Activated CD4-positive, alpha-beta memory T cell treated with anti-CD3 and anti-CD28 coated beads, Interleukin-2, amount 10 ng/mL, durations not matched to agents 7 days and 5 days (primary cell): ENCODE data around the gene TRPM4. TPM values are rescaled to one million over a fixed set of nuclear protein-coding genes. Genes with fewer than 3 reads are reported as not detected.
"Not testable (repeated sequence)": the region's sequence is repeated elsewhere in the genome, so short reads cannot be mapped to it uniquely, and the experiment has no call there.

Source experiments
- CTCF ChIA-PET: fragments of 350-600 bp; sonication (Branson Sonifier 250); formaldehyde crosslinking; loops from one replicate; lab custom pipeline; 2021; ENCODE audit warnings: antibody characterized with exemption, inconsistent platforms; lab: Charles Lee
- POLR2A ChIA-PET: fragments of 350-600 bp; sonication (Branson Sonifier 250); formaldehyde crosslinking; loops from one replicate; lab custom pipeline; 2021; ENCODE audit warnings: antibody characterized with exemption; lab: Charles Lee
- DNase-seq: peaks from one replicate; pipeline ENCODE4 v3.0.0-alpha.2; 2020
- H3K27ac Mint-ChIP-seq: one replicate; pipeline ENCODE4 v1.8.0; 2021; ENCODE audit warnings: mild to moderate bottlenecking, mixed read lengths
- H3K27me3 Mint-ChIP-seq: one replicate; pipeline ENCODE4 v1.8.0; 2021; ENCODE audit warnings: mixed read lengths
- H3K36me3 Mint-ChIP-seq: one replicate; pipeline ENCODE4 v1.8.0; 2021; ENCODE audit warnings: low read depth, mixed read lengths
- H3K4me1 Mint-ChIP-seq: one replicate; pipeline ENCODE4 v1.8.0; 2021; ENCODE audit warnings: mixed read lengths
- H3K4me3 Mint-ChIP-seq: one replicate; pipeline ENCODE4 v1.8.0; 2021; ENCODE audit warnings: mild to moderate bottlenecking, mixed read lengths
- H3K9me3 Mint-ChIP-seq: one replicate; pipeline ENCODE4 v1.8.0; 2021; ENCODE audit warnings: mixed read lengths
- total RNA-seq, 2 experiments: library from RNA; stranded (reverse); gene quantifications; one replicate each; pipeline ENCODE4 v1.2.3, GENCODE V29; 2021

The TRPM4 gene
- total RNA-seq, 2 experiments from 2014 or later, result 0.58 TPM; not detected in 1

DNA sequence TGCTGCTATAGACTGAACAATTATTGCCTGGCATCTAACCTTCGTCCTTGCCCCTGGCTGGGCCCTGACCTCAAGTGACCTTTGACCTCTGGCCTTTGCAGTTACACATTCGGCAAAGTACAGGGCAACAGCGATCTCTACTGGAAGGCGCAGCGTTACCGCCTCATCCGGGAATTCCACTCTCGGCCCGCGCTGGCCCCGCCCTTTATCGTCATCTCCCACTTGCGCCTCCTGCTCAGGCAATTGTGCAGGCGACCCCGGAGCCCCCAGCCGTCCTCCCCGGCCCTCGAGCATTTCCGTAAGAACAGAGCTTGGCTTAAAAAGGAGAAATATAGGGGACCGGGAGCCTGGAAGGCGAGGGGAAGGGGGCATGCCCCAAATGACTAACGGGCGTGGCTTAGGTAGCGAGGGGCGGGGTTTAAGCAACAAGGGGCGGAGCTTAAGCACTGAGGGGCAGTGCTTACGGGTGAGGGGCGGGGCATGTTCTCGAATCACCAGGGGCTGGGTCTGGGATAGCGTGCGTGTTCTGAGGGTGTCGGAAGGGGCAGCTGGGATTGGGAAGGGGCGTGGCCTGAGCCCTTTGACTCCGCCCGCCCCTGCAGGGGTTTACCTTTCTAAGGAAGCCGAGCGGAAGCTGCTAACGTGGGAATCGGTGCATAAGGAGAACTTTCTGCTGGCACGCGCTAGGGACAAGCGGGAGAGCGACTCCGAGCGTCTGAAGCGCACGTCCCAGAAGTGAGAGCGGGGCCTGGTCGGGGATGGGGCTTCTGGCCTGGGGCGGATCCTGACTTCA is 52.7 kb downstream of the TRPM4 start:
- no peaks in the 10 kb centered on the region for H3K9me3 Mint-ChIP-seq

DNA sequence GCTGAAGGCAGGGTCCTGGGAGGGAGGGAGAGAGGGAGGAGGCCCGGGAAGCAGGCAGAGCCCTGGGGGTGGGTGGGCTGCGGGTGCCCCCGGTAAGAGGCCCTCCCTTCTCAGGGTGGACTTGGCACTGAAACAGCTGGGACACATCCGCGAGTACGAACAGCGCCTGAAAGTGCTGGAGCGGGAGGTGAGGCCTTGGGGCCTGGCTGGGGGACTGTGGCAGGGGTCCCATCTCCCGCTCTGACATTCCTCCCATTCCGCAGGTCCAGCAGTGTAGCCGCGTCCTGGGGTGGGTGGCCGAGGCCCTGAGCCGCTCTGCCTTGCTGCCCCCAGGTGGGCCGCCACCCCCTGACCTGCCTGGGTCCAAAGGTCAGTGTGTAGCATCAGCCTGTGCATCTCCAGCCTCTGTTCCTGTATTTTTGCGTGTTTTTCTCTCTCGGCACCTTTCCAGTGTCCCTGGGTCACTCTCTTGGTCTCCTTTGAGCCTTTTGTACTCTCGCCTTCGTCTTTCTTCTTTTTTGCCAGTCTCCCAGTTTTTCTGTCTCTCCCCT is 53.4 kb downstream of the TRPM4 start:
- H3K4me3 Mint-ChIP-seq, result no peak overlapping the region
- peaks cover 3% of the 10 kb centered on the region for H3K27me3 Mint-ChIP-seq
- H3K9me3 Mint-ChIP-seq, result no peaks in the 10 kb centered on the region
- no peak overlapping the region for H3K27ac Mint-ChIP-seq
- peaks cover 10% of the 10 kb centered on the region for H3K4me1 Mint-ChIP-seq
- no peak for DNase-seq
- POLR2A ChIA-PET, result no interaction called here
- CTCF ChIA-PET, result interaction anchor here (0.9 to 1.3 kb wide), 3 partner anchors 12 to 218 kb away, joined by 3 to 5 read pairs (median 4); partner anchors contain the start of genes GYS1 and RUVBL2
- no peaks in the 10 kb centered on the region for H3K36me3 Mint-ChIP-seq

More for the DNA sequence above, 52.7 kb downstream of the TRPM4 start:
- Mint-ChIP-seq H3K27me3 (peaks cover 3% of the 10 kb centered on the region), H3K27ac (no peak overlapping the region), H3K4me3 (no peak overlapping the region), H3K36me3 (no peaks in the 10 kb centered on the region), H3K4me1 (peaks cover 10% of the 10 kb centered on the region)
- POLR2A ChIA-PET, result no interaction called here
- CTCF ChIA-PET, result interaction anchor here (0.6 to 1.3 kb wide), 6 partner anchors 12 to 217 kb away, joined by 3 to 5 read pairs (median 4); partner anchors contain the start of genes GYS1 and RUVBL2
- peak; percentile 32 for DNase-seq

- H3K27me3 Mint-ChIP-seq, result peaks cover under 1% of the 10 kb centered on the region
- no peak overlapping the region for H3K4me3 Mint-ChIP-seq
- no peaks in the 10 kb centered on the region for H3K36me3 Mint-ChIP-seq
- peaks cover 10% of the 10 kb centered on the region for H3K4me1 Mint-ChIP-seq
- ChIA-PET POLR2A (no interaction called here), CTCF (no interaction called here)
- H3K27ac Mint-ChIP-seq, result no peak overlapping the region
- no peaks in the 10 kb centered on the region for H3K9me3 Mint-ChIP-seq
- no peak for DNase-seq
Measured at GRCh38 chr19:49212016-49212701, 54.6 kb downstream of the TRPM4 start.

DNA sequence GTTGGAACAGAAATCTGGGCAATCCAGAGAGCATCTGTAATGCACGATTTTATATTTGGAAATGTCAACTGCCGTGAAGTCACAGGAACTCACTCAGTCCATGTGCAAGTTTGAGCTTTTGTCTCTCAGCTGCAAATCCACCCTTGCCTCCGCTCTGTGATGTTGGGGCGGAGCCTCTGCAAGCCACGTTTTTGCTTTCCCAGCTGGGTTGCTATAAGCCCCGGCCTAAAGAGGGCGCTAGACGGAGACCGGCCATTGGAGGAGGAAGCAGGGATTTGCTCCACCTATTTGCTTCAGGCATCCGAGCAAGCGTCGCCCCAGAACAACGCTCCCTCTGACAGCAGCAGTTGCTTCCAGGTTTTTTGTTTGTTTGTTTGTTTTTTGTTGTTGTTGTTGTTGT is 56.2 kb downstream of the TRPM4 start:
- peaks cover 2% of the 10 kb centered on the region for H3K27me3 Mint-ChIP-seq
- H3K27ac Mint-ChIP-seq, result no peak overlapping the region
- H3K36me3 Mint-ChIP-seq, result no peaks in the 10 kb centered on the region
- no peaks in the 10 kb centered on the region for H3K9me3 Mint-ChIP-seq
- DNase-seq, result no peak
- CTCF ChIA-PET, result interaction anchor here (1.6 to 2.9 kb wide), 2 partner anchors 12 to 15 kb away, joined by 5 to 8 read pairs; no protein-coding TSS in a partner anchor
- POLR2A ChIA-PET, result no interaction called here
- H3K4me3 Mint-ChIP-seq, result no peak overlapping the region
- H3K4me1 Mint-ChIP-seq, result peaks cover 4% of the 10 kb centered on the region

GRCh38 chr19:49214701-49215100 is 57.1 kb downstream of the TRPM4 start:
- no peak for DNase-seq
- ChIA-PET POLR2A (no interaction called here), CTCF (interaction anchor here (0.6 to 2.9 kb wide), 3 partner anchors 11 to 31 kb away, joined by 3 to 8 read pairs (median 4); no protein-coding TSS in a partner anchor)
- Mint-ChIP-seq H3K4me3 (no peak overlapping the region), H3K27me3 (peaks cover 2% of the 10 kb centered on the region), H3K36me3 (no peaks in the 10 kb centered on the region), H3K27ac (no peak overlapping the region), H3K4me1 (peaks cover 4% of the 10 kb centered on the region), H3K9me3 (no peaks in the 10 kb centered on the region)

DNA sequence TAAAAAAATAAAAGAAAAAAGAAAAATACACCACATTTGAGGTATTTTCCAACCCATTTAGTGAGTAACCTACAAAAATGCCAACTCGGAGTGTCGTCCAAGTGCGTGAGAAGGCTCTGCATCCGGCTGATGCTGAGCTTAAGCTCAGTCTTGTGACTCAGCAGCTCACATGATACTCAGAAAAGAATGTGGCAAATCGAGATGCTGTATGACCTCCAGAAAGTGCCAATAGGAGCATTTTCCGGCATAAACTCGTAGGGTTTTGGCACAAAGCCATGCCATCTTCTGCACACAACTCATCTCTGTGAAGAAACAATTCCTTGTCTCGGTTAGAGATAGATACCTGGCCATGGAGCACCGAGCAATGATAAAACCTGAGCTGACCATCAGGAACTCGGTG is 58.5 kb downstream of the TRPM4 start:
- Mint-ChIP-seq H3K36me3 (no peaks in the 10 kb centered on the region), H3K4me1 (peaks cover 4% of the 10 kb centered on the region), H3K27me3 (peaks cover 2% of the 10 kb centered on the region), H3K4me3 (no peak overlapping the region), H3K27ac (no peak overlapping the region), H3K9me3 (no peaks in the 10 kb centered on the region)
- POLR2A ChIA-PET, result no interaction called here
- CTCF ChIA-PET, result interaction anchor here (1.6 to 2.9 kb wide), 3 partner anchors 9 to 17 kb away, joined by 4 to 8 read pairs (median 4); no protein-coding TSS in a partner anchor
- DNase-seq, result no peak

DNA sequence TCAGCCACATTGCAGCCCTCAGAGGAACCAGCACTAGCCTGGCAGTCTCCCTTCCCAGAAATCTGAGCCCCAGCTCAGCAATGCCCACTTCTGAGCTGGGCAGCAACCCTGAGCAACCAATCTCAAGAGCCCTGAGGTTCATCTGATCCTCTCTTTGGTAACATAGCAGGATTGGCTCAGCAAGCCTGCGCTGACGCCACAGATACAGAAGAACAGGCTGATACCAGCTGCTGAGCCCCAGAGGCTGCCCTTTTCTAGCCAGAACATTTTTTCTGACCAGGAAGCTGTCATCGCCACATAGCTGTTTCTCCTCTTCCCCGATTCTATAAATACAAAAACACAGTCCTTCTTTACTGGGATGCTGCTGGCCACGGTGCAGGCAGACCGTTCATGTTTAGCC is 59.8 kb downstream of the TRPM4 start:
- Mint-ChIP-seq H3K27me3 (peaks cover 2% of the 10 kb centered on the region), H3K36me3 (no peaks in the 10 kb centered on the region), H3K9me3 (no peaks in the 10 kb centered on the region), H3K27ac (no peak overlapping the region), H3K4me1 (no peaks in the 10 kb centered on the region), H3K4me3 (no peak overlapping the region)
- DNase-seq, result no peak
- ChIA-PET CTCF (interaction anchor here (0.7 to 1.6 kb wide), 3 partner anchors 9 to 18 kb away, joined by 3 to 4 read pairs (median 4); no protein-coding TSS in a partner anchor), POLR2A (no interaction called here)

DNA sequence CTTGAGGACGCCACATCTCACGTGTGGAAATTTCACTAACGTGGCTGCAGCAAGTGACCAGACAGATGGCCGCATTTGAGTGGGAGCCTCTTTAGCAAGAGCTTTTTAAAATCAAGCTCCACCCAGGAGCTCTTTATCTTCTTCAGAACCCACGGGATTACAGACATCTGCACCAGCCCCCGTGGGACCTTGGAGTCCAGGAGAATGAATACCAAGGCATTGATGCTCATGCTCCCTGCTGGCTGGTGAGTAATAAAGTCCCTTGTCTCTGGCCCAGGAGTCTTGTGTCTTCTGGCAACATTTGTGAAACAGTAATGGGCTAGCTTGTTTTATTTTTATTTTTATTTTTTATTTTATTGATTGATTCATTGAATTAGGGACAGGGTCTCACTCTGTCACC is 64.4 kb downstream of the TRPM4 start:
- ChIA-PET CTCF (interaction anchor here (1.3 to 1.4 kb wide), 3 partner anchors 9 to 79 kb away, joined by 3 to 6 read pairs (median 6); no protein-coding TSS in a partner anchor), POLR2A (no interaction called here)
- H3K36me3 Mint-ChIP-seq, result no peaks in the 10 kb centered on the region
- no peak overlapping the region for H3K4me3 Mint-ChIP-seq
- peaks cover 6% of the 10 kb centered on the region for H3K27me3 Mint-ChIP-seq
- H3K27ac Mint-ChIP-seq, result no peak overlapping the region
- no peak for DNase-seq
- H3K4me1 Mint-ChIP-seq, result peaks cover 6% of the 10 kb centered on the region
- H3K9me3 Mint-ChIP-seq, result no peaks in the 10 kb centered on the region

DNA sequence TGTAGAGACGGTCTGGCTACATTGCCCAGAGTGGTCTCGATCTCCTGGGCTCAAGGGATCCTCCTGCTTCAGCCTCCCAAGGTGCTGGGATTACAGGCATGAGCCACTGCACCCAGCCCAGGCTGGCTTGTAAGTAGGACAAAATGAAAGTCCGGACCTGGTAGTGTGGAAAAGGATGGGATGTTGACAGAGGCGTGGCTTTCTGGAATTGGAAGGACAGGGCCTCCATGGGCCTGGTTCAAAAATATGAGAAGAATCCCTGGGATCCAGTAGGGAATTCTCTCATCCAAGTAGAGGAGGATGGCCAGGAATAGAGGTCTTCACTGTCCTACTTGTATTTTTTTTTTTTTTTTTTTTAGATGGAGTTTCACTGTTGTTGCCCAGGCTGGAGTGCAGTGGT is 64.9 kb downstream of the TRPM4 start:
- Mint-ChIP-seq H3K36me3 (no peaks in the 10 kb centered on the region), H3K4me3 (no peak overlapping the region), H3K27me3 (peaks cover 6% of the 10 kb centered on the region), H3K4me1 (peaks cover 6% of the 10 kb centered on the region), H3K27ac (no peak overlapping the region), H3K9me3 (no peaks in the 10 kb centered on the region)
- POLR2A ChIA-PET, result no interaction called here
- CTCF ChIA-PET, result interaction anchor here (1.4 kb wide), 1 partner anchor 78 kb away, joined by 6 read pairs; no protein-coding TSS in a partner anchor
- no peak for DNase-seq

GRCh38 chr19:49223472-49223871 is 65.9 kb downstream of the TRPM4 start:
- POLR2A ChIA-PET, result no interaction called here

GRCh38 chr19:49224441-49224840 is 66.8 kb downstream of the TRPM4 start:
- H3K4me1 Mint-ChIP-seq, DNase-seq, H3K4me3 Mint-ChIP-seq, H3K27me3 Mint-ChIP-seq, POLR2A ChIA-PET, H3K36me3 Mint-ChIP-seq, H3K9me3 Mint-ChIP-seq, H3K27ac Mint-ChIP-seq: not testable (repeated sequence)
- CTCF ChIA-PET, result interaction anchor here (0.5 to 1.8 kb wide), 2 partner anchors 75 to 127 kb away, joined by 3 to 8 read pairs; no protein-coding TSS in a partner anchor

More at GRCh38 chr19:49223472-49223871, 65.9 kb downstream of the TRPM4 start:
- no peaks in the 10 kb centered on the region for H3K9me3 Mint-ChIP-seq
- H3K4me1 Mint-ChIP-seq, result peaks cover 6% of the 10 kb centered on the region
- H3K27me3 Mint-ChIP-seq, result peaks cover 5% of the 10 kb centered on the region
- no peak overlapping the region for H3K4me3 Mint-ChIP-seq
- CTCF ChIA-PET, result interaction anchor here (0.7 kb wide), 2 partner anchors 110 to 282 kb away, joined by 4 to 6 read pairs; no protein-coding TSS in a partner anchor
- H3K27ac Mint-ChIP-seq, result no peak overlapping the region
- H3K36me3 Mint-ChIP-seq, result no peaks in the 10 kb centered on the region
- no peak for DNase-seq

DNA sequence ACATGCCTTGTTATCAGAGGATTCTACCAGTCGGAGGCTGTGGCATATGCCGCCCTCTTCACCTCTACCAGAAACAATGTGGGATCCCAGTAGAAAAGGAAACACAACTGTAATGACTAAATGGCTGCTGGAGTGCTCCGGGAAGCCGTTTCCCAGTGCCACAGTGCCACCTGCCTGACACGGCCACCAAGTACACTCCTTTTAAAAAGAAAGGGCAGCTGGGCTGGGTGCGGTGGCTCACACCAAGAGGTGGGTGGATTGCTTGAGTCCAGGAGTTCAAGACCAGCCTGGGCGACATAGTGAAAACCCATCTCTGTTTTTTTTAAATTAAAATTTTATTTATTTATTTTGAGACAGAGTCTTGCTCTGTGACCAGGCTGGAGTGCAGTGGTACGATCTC is 67.3 kb downstream of the TRPM4 start:
- no peaks in the 10 kb centered on the region for H3K9me3 Mint-ChIP-seq
- H3K27me3 Mint-ChIP-seq, result peaks cover 5% of the 10 kb centered on the region
- DNase-seq, result peak; percentile 55
- no peak overlapping the region for H3K27ac Mint-ChIP-seq
- POLR2A ChIA-PET, result interaction anchor here (1.0 kb wide), 1 partner anchor 184 kb away, joined by 3 read pairs; no protein-coding TSS in a partner anchor
- H3K4me1 Mint-ChIP-seq, result peaks cover 6% of the 10 kb centered on the region
- no peaks in the 10 kb centered on the region for H3K36me3 Mint-ChIP-seq
- CTCF ChIA-PET, result interaction anchor here (0.5 to 2.4 kb wide), 13 partner anchors 10 to 525 kb away, joined by 3 to 13 read pairs (median 4); partner anchors contain the start of gene PIH1D1
- no peak overlapping the region for H3K4me3 Mint-ChIP-seq
